HFF-Myc (cell line): Measurements from ENCODE around the gene UBTD2.

Experiments
- DNase-seq: peaks from one replicate; pipeline ENCODE4 v3.0.0-alpha.2; 2011; ENCODE audit warnings: low read depth; ENCODE audit errors: extremely low read depth
- H3K4me3 ChIP-seq: replicated peaks from 2 replicates; pipeline ENCODE4 v1.5.1; 2011; ENCODE audit warnings: low read depth, mild to moderate bottlenecking, control low read depth, low read length
- TF ChIP-seq, protein P1 (sequence below): IDR thresholded peaks from 2 replicates; pipeline ENCODE4 v1.5.1; 2012; ENCODE audit warnings: mild to moderate bottlenecking, low read depth, low read length, control low read depth; ENCODE audit errors: missing control alignments

The UBTD2 gene

DNA sequence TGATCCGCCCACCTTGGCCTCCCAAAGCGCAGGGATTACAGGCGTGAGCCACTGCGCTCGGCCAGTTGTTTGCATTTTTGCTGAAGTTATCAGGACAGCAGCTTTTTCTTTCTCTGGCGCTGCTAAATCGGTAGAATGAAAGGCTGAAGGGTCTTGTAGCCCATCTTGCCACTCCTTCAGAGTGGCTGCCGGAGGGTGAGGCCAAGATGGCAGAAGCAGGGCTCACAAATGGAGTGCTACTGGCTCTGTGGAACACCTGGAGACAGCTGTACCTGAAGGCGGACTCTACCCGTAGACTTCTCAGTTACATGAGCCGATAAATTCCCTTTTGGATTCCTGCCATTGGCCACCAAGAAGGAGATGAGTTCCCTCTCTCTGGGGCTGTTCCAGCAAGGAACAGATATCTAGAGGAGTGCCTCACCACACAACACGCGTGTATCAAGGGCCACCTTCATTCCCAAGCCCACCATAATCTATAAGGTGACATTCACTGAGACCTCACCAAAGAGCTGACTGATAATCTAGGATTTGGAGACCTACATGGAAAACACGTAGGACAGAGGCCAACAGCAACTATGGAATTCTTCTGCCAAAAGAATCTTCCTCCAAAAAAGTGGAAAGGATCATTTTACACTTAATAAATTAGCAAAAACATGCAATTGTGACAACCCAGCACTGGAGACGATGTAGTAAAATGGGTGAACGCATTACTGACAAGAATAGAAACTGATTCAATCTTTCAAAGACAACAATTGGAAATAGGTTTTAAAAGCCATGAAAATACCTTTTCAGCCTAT lies 117.3 kb downstream of the UBTD2 start:
- H3K4me3 ChIP-seq: no peak overlapping the region
- DNase-seq: no peak
- TF ChIP-seq, protein P1, sequence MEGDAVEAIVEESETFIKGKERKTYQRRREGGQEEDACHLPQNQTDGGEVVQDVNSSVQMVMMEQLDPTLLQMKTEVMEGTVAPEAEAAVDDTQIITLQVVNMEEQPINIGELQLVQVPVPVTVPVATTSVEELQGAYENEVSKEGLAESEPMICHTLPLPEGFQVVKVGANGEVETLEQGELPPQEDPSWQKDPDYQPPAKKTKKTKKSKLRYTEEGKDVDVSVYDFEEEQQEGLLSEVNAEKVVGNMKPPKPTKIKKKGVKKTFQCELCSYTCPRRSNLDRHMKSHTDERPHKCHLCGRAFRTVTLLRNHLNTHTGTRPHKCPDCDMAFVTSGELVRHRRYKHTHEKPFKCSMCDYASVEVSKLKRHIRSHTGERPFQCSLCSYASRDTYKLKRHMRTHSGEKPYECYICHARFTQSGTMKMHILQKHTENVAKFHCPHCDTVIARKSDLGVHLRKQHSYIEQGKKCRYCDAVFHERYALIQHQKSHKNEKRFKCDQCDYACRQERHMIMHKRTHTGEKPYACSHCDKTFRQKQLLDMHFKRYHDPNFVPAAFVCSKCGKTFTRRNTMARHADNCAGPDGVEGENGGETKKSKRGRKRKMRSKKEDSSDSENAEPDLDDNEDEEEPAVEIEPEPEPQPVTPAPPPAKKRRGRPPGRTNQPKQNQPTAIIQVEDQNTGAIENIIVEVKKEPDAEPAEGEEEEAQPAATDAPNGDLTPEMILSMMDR: no peak

DNA sequence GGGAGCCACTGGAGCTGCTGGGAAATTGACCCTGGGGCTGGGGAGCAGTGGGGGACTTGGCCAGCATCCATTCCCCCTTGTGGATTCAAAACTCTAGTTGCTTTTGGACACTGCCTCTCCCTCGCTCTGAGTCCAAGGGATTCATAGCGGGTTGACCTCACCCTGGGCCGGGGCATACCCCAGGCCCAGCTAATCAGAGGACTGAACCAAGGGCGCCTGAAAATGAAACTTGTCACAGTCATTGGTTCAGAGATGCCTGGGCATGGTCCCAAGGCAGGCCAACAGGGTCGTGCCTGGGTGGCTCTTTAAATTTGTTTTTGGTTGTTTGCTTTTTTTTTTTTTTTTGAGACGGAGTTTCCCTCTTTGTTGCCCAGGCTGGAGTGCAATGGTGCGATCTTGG lies 118.1 kb downstream of the UBTD2 start:
- no peak for DNase-seq
- H3K4me3 ChIP-seq: no peak overlapping the region
- TF ChIP-seq, protein P1: no peak

DNA sequence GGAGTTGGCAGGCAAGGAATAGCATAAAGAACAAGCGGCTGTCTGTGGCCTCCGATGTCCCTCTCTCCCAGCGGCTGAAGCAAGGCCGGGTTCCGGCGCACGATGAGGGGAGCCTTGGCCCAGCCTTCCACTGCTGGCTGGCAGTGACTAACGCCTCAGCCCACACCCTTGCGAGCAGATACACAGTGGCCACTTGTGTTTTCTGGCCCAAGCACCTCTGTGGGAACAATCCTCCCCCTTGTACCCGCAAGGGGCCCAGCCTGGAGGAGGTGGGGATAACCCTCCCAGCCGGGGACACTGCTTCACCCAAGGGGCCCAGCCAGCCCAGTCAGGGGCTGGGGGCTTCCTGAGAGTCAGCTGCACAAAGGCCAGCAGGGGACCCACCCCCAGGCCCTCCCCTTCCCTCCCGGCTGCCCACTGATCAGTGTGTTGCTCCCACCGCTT lies 118.8 kb downstream of the UBTD2 start:
- TF ChIP-seq, protein P1: no peak
- no peak overlapping the region for H3K4me3 ChIP-seq
- no peak for DNase-seq

DNA sequence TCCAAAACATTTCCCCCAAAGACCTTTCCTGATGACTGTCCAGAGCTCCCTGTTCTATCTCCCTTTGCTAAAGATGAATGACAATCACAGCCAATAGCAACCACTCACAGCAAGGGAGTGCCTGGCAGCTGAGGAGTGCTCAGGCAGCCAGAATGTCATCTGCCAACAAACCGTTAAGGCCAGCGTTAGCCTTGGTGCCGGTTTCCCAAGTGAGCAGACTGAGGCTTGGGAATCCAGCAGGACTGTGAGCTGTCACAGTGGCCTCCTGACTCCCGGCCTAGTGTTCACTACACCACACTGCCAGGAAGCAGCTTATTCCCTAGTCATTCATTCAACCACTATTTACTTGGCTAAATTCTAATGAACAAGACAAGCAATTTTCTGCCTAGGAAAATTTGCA lies 120.2 kb downstream of the UBTD2 start:
- H3K4me3 ChIP-seq: no peak overlapping the region
- TF ChIP-seq, protein P1: no peak
- no peak for DNase-seq

DNA sequence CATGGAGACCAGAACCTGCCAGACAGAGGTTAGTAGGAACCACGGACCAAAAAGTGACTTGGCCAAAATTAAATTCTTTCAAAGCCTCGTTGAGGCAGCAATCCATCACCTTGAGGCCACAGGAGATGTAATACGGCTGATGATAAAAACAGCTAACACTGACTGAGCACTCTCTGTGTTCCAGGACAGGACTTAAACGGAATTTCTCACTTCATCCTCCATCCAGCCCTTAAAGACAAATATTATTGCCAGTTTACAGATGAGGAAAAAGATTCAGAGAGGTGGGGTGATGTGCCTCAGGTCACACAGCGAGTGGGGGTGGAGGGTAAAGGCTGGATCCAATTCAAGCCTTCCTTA lies 120.6 kb downstream of the UBTD2 start:
- H3K4me3 ChIP-seq: no peak overlapping the region
- DNase-seq: no peak
- TF ChIP-seq, protein P1: no peak

DNA sequence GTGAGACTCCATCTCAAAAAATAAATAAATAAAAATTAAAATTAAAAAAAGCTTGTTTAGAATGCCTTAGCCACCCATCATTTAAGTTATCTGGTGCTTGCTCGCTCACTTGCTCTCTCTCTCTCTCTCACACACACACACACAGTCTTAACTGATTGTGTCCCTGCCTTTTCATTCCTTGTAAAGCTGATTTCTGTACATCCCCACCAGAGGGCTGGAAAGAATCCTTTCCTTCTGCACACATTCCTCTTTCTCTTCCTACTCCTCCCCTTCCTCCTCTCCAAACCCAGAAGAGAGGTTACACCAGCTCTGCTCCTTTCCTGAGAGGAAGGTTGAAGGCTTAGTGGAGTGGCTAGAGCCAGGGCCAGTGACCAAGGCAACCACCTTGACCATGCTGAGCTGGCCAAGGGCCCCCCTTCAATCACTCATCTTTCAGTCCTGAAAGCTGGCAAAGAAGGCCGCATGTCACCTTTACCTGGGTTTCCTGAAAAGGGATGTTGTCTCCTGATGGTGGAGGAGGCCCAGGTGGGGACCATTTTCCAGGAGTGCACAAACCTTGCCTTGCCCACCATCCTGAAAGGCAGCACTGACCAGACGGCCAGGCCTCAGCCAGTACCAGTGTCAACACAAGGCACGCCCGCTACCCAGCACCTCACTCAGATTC lies 121.1 kb downstream of the UBTD2 start:
- no peak for DNase-seq
- TF ChIP-seq, protein P1: no peak
- no peak overlapping the region for H3K4me3 ChIP-seq
